HG03460 (cell line): ENCODE results near the gene WASHC2C.
"Not testable (repeated sequence)": the region's sequence is repeated elsewhere in the genome, so short reads cannot be mapped to it uniquely, and the experiment has no call there.

Experiments used
- ATAC-seq: cut with Tn5 transposase; IDR thresholded peaks from one replicate; pipeline ENCODE4 v1.9.1; 2021; ENCODE audit not compliant: unreplicated experiment

Gene WASHC2C

GRCh38 chr10:45757661-45758396 is 30.8 kb downstream of the WASHC2C start:
- ATAC-seq: not testable (repeated sequence)

GRCh38 chr10:45761622-45762021 is 34.6 kb downstream of the WASHC2C start:
- ATAC-seq: peak; percentile 57

- ATAC-seq: not testable (repeated sequence)
Observed at GRCh38 chr10:45763037-45763436, 36.0 kb downstream of the WASHC2C start.

- ATAC-seq: not testable (repeated sequence)
Observed at GRCh38 chr10:45768334-45768733, 41.3 kb downstream of the WASHC2C start.

- ATAC-seq: not testable (repeated sequence)
Observed at GRCh38 chr10:45771757-45772461, 44.8 kb downstream of the WASHC2C start.

- not testable (repeated sequence) for ATAC-seq
Observed at GRCh38 chr10:45786217-45786616, 59.2 kb downstream of the WASHC2C start.

GRCh38 chr10:45787212-45787741 is 60.2 kb downstream of the WASHC2C start:
- ATAC-seq: not testable (repeated sequence)

GRCh38 chr10:45789991-45790390 is 62.9 kb downstream of the WASHC2C start:
- ATAC-seq: not testable (repeated sequence)

GRCh38 chr10:45790694-45791426 is 63.8 kb downstream of the WASHC2C start:
- ATAC-seq: not testable (repeated sequence)

GRCh38 chr10:45794761-45795160 is 67.7 kb downstream of the WASHC2C start:
- not testable (repeated sequence) for ATAC-seq

- ATAC-seq: not testable (repeated sequence)
Observed at GRCh38 chr10:45803060-45804010, 76.3 kb downstream of the WASHC2C start.

- not testable (repeated sequence) for ATAC-seq
Observed at GRCh38 chr10:45804996-45805395, 77.9 kb downstream of the WASHC2C start.

GRCh38 chr10:45809837-45810236 is 82.8 kb downstream of the WASHC2C start:
- no peak for ATAC-seq

GRCh38 chr10:45811075-45811474 is 84.0 kb downstream of the WASHC2C start:
- ATAC-seq: no peak

GRCh38 chr10:45812959-45813358 is 85.9 kb downstream of the WASHC2C start:
- ATAC-seq: not testable (repeated sequence)

GRCh38 chr10:45814146-45814545 is 87.1 kb downstream of the WASHC2C start:
- ATAC-seq: not testable (repeated sequence)

GRCh38 chr10:45817130-45817859 is 90.2 kb downstream of the WASHC2C start:
- ATAC-seq: no peak

GRCh38 chr10:45817912-45818311 is 90.8 kb downstream of the WASHC2C start:
- no peak for ATAC-seq

- ATAC-seq: no peak
Observed at GRCh38 chr10:45819552-45819951, 92.5 kb downstream of the WASHC2C start.
